ENCODE results near the gene ARID1B.

The ARID1B gene

GRCh38 chr6:156865019-156865629 is 87.9 kb downstream of the ARID1B start:
- TF ChIP-seq CTCF (IDR thresholded peaks at IDR 0.05; ENCODE audit: extremely low read depth, missing control alignments) = no peak
- no peak for DNase-seq (ENCODE audit: low spot score)

- no peak for DNase-seq (ENCODE audit: low spot score)
- TF ChIP-seq CTCF (IDR thresholded peaks at IDR 0.05; ENCODE audit: extremely low read depth, missing control alignments) = no peak
Measured at GRCh38 chr6:156866220-156867015, 89.2 kb downstream of the ARID1B start.

- no peak for TF ChIP-seq CTCF (IDR thresholded peaks at IDR 0.05; ENCODE audit: extremely low read depth, missing control alignments)
- no peak for DNase-seq (ENCODE audit: low spot score)
Measured at GRCh38 chr6:156867121-156867520, 89.9 kb downstream of the ARID1B start.

- no peak for TF ChIP-seq CTCF (IDR thresholded peaks at IDR 0.05; ENCODE audit: extremely low read depth, missing control alignments)
- DNase-seq (ENCODE audit: low spot score) = no peak
Measured at GRCh38 chr6:156868385-156868784, 91.2 kb downstream of the ARID1B start.

- TF ChIP-seq CTCF (IDR thresholded peaks at IDR 0.05; ENCODE audit: extremely low read depth, missing control alignments) = no peak
- DNase-seq (ENCODE audit: low spot score) = no peak
Measured at GRCh38 chr6:156869980-156870398, 92.8 kb downstream of the ARID1B start.

GRCh38 chr6:156870924-156871539 is 93.9 kb downstream of the ARID1B start:
- no peak for DNase-seq (ENCODE audit: low spot score)
- no peak for TF ChIP-seq CTCF (IDR thresholded peaks at IDR 0.05; ENCODE audit: extremely low read depth, missing control alignments)

GRCh38 chr6:156872903-156873302 is 95.7 kb downstream of the ARID1B start:
- no peak for DNase-seq (ENCODE audit: low spot score)
- no peak for TF ChIP-seq CTCF (IDR thresholded peaks at IDR 0.05; ENCODE audit: extremely low read depth, missing control alignments)
